NCI-H524 treated with DMSO at 0.1 percent for 48 hours (cell line): Measurements from ENCODE around the gene MRPS31.
"Not testable (repeated sequence)": the region's sequence is repeated elsewhere in the genome, so short reads cannot be mapped to it uniquely, and the experiment has no call there.

ENCODE experiments used
- DNase-seq: peaks from one replicate; lab custom pipeline; 2025; lab: John Stamatoyannopoulos, UW

The MRPS31 gene

DNA sequence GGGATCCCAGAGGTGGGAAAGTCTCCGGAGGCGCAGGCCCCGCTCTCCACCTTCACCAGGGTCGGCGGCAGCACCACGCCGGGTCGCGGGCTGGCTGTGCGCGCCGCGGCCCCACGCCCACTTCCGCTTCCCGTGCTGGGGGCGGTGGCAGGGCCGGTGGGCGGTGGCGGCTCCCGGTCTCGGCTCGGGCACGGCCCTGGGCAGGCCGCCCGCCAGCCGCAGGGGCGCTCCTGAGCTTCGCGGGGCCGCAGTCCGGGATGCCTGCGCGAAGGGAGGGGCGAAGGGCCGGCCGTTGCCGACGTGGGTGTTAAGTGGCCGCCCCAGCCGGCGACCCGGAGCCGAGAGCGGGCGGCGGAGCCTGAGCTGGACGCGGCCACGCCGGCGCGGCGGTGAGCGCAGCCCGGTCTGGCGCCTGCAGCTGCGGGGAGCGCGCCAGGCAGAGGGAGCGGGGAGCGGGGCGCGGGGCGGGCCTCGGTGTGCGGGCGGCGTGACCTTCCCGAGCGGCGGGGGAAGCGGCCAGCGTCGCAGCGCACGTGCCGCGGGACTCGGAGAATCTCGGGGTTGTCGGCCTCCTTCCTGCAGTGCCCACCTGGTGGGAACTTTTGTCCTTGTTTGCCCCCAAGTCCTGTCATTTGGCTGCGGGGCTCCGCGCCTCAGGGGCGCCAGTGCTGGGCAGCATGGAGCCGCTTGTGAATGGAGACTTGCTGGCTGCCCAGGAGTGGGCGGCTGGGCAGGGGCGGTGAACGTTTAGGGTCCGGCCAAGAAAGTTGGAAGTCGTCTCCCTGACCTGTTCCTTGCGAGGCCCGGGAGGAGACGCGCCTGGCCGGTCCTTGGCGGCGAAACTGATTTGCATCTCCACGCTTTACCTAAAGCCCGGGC, 18.5 kb upstream of the MRPS31 start, which contains the start of gene SLC25A15:
SLC25A15 (plus strand) TSS at position 337 of the 879 bp plus-strand sequence. CDS start 3,616 bp downstream, outside the sequence.
- DNase-seq: no peak

DNA sequence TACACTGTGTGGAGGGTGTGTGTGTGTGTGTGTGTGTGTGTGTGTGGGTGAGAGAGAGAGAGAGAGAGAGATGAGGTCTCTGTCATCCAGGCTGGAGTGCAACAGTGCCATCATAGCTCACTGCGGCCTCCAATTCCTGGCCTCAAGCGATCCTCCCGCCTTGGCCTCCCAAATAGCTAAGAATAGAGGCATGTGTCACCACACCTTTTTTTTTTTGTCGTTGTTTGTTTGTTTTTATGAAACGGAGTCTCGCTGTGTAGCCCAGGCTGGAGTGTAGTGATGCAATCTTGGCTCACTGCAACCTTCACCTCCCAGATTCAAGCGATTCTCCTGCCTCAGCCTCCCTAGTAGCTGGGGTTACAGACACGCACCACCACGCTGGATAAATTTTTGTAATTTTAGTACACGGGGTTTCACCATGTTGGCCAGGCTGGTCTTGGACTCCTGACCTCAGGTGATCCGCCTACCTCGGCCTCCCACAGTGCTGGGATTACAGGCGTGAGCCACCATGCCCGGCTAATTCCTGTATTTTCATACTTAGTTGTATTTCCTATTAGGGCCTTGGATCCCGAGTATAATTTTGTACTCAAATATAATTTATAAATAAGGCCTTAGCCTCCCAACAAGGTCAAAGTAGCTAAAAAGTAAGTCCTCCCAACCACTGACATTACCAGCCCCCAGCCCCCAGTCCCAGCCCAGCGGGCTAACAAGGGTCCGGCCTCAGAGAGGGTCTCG, 17.7 kb upstream of the MRPS31 start:
- not testable (repeated sequence) for DNase-seq

DNA sequence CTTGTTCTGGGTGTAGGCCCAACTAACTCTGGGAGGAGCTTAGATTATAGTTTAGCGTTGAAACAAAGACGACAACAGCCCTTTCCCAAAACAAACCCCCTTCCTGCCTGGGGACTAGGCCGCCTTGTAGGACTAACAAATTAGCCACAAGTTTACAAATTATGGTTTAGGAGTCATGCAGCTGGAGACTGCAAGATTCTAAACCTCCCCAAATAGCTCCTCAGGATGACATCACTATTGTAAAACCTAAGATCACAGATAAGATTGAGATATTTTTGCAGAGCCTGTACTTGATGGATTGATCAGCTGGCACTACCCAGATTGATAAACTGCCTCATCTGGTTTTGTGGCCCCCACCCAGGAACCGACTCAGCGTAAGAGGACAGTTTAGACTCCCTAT, 16.1 kb upstream of the MRPS31 start:
- DNase-seq: no peak

DNA sequence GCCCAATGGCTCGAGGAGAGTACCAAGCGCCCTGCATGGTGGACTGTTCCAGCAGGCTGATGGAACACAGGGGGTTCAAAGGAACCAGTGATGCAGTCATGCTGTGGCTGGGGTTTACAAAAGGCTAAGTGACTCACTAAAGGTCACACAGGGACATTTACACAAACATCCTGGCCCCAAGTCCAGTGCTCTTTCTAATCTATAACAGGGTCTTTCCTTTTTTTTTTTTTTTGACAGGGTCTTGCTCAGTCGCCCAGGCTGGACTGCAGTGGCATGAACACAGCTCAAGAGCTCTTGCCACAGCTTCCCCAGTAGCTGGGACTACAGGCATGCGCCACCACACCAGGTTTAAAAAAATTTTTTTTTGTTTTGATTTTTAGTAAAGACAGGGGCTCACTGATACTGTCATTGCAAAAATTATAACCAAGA, 15.6 kb upstream of the MRPS31 start:
- DNase-seq: no peak

DNA sequence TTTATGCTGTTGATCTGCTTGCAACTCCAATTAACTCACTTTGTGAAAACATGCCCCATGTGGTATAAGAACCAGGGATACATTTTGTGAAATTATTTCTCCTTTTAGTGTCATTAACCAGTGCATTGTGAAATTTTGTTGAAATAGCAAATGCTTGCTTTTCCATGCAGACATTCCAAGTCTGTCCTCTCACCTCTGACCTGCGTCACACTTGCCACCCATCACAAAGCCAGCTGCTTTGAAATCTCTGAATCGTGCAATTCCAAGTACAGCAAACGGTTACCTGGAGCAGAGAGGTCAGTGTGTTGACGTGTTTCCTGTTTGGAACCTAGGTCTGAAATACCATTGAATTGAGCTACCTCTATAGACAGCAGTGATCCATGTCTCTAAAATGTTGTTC, 13.6 kb upstream of the MRPS31 start:
- no peak for DNase-seq

DNA sequence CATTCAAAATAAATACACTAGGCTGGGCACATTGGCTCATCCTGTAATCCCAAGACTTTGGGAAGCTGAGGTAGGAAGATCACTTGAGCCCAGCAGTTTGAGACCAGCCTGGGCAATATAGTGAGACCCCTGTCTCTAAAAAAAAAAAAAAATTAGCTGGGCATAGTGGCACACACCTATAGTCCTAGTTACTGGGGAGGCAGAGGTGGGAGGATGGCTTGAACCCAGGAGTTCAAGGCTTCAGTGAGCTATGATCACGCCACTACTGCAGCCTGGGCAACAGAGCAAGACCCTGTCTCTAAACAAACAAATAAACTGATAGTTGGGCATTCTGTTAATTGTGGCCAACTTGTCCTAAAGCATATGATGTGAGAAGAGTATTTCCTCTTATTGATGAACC, 12.0 kb upstream of the MRPS31 start:
- DNase-seq: not testable (repeated sequence)

DNA sequence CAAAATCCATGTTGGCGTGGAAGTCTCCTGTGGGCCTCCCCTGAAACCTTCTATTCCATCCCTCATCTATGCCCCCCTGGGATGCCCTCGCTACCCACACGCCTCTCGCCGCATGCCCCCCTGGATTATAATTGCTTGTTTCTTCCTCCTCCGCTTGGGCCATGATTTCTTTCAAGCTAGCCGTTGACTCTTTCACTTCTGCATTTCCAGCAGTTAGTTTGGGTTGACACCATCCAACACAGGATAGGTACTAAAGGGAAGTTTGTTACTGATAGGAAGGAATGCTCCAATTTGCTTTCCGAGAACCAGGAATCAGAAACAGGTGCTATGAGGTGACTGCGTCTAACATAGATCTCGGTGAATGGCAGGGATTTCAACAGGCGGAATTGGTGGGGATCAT, 10.7 kb upstream of the MRPS31 start:
- DNase-seq: no peak

DNA sequence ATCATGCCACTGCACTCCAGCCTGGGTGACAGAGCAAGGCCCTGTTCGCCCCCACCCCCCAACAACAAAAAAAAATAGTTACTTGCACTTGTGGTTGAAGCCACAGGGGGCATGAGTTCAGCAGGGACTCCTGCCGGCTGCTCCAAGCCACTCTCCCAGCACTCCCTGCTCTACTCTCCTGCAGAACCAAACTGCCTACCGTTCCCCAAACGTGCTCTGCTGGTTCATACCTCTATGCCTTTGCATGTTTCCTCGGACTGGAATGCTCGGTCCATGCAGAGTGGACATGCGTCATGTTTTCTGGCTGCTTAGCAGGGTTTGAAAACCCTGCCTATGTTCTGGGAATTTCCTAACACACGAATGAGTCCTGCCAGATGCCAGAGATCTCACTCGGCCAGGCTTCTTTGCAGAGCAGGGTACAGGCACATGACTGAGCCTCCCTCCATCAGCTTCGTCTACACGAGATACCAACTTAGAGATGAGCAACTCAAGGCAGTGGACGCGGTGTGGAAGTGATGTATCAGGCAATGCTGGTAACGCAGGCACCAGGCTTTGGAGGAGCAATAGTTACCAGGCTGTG, 9.9 kb upstream of the MRPS31 start:
- DNase-seq: no peak

DNA sequence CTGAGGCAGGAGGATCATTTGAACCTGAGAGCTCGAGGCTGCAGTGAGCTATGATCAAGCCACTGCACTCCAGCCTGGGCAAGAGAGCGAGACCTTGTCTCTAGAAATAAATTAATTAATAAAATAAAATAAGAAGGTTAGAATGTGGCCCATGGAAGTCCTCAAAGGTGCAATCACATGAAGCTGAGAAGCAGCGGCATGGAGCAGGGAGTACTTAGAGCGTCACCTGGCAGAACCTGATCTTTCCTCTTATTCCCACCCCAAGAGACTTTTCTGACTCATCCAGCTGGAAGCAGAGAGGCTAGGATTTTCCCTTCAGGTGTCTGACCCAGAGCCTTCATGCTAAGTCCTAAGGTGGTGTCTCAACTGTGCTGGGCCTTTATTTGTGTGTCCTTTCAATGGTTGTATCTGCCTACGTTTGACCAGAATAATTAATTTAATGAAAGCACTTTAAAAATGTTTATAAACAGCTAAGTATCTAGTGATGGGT, 8.9 kb upstream of the MRPS31 start:
- DNase-seq: no peak

DNA sequence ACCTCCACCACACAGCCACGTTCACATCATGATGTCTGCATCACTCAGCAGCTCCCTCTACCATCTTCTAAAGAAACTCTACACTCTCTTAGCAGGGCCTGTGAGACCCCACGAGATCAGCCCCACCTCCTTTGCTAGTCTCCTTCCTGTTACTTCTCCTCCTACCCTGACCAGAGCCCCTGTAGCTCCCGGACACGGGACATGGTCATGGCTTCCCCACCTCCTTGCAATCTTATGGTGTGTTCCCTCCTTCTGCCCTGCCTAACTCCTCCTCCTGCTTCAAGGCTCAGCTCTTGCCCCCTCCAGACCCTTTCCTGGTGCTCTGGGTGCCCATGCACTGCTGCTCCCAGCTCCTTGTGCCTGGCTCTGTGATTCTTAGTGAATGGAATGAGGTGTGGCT, 8.1 kb upstream of the MRPS31 start:
- no peak for DNase-seq

DNA sequence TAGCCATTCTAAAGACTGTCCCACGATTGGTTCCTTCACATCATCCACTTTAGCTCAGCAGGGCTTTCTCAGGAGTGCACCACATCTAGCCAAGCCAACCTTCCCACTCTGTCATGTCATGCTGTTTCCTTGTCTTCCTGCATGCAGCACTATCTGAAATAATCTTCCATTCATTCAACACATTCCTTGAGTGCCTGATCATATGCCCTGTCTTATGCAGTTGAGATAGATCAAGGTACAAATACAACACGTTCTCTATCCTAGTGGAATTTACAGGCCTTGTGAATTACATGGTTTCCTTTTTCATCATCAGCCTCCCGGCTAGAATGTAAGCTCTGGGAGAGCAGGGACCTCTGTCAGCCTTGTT, 6.8 kb upstream of the MRPS31 start:
- DNase-seq: no peak

DNA sequence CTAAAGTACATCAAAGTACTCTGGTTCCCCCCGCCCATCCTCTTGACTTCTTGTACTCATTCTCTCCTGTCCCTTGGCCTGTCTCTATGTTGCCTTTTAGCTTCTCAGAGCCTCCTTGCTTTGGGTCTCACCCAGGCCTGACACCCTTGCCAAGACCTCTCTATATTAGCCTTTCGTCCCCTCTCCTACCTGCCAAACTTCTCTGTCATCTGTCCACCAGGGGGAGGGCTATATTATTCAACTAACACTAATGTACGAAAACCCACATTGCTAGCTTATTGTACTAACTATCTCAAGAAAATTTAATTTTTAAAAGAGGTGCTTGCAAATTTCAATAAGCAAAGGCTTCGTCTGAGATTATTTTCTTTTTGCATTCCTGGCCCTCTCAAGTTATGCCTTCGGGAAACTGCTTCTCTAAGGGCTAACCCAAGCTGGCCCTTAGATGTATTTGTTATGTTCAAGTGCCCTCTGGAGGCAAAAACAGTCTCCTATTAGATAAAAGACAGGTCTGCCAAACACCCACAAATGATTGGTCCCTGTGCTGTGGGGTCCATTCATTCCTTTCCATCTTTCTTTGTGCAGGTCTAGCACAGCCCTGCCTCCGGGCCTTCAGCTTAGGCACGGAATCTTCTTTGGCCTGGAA, 6.3 kb upstream of the MRPS31 start:
- DNase-seq: peak; percentile 46

DNA sequence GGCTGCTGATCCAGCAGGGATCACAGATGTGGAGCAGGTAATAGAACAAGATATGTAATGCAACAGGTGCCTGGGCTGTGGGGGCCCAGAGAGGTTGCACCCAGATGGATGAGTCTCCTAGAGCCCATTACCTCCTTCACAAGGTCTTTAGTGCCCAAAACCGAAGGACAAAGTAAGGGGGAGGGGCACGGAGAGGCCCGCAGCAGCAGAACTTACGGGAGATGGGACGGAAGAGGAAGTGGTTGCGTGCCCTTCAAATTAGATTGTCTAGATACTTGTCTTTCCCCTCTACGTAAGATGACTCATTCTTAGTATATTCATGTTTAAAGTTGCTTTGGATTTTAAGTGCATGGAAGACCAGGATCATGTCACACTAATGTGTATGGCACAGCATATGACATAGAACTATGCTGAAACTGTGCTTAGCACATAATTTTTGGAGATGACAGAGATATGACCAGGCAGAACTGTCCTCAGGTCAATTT, 5.7 kb upstream of the MRPS31 start:
- no peak for DNase-seq

DNA sequence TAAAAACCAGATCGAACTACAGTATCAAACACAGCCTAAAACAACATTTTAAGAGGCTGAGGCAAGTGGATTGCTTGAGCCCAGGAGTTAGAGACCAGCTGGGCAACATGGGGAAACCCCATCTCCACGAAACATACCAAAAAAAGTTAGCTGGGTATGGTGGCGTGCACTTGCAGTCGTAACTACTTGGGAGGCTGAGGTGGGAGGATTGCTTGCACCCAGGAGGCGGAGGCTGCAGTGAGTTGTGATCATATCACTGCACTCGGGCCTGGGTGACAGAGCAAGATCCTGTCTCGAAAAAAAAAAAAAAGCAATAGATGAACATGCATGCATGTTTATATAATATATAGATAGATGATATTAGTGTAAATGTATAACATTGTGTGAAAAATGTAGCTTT, 5.2 kb upstream of the MRPS31 start:
- DNase-seq: no peak

DNA sequence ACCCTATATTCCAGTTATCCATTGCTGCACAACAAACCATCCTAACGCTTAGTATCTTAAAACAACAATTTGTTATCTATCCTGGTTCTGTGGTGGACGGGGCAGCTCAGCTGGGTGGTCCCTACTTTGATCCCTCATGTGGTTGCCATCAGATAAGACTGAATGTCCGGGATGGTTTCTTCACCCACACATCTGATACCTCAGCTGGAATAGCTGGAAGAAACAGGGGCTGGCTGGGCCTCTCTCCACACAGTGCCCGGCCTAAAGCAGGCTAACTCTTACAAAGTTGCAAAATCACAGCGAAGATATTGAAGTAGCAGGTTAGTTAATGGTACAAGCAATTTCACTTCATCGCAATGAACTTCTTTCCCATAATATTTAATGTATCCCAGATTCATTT, 3.7 kb upstream of the MRPS31 start:
- DNase-seq: no peak

DNA sequence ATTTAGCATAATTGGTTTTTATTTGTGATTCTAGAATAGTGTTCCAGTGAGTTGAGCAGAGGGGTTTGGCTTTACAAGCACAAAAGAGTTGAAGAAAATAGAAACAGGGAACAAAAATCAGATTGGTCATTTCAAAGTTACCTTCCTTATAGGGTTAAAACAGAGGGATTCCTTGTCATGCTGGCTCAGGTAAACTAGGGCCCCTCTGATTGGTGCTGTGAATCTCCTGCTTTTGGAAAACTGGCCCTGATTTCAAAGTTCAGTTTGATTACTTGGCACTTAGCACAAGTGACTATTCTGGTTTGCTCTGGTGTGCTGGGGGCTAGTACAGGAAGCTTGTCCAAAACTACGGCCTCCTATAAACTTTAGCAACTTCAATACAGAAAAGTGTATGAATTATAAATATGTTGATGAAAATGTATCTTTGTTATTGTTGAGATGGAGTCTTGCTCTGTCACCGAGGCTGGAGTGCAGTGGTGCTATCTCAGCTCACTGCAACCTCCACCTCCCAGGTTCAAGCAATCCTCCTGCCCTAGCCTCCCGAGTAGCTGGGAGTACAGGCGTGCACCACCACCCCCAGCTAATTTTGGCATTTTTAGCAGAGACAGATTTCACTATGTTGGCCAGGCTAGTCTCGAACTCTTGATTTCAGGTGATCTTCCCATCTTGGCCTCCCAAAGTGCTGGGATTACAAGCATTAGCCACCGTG, 1.9 kb upstream of the MRPS31 start:
- no peak for DNase-seq

DNA sequence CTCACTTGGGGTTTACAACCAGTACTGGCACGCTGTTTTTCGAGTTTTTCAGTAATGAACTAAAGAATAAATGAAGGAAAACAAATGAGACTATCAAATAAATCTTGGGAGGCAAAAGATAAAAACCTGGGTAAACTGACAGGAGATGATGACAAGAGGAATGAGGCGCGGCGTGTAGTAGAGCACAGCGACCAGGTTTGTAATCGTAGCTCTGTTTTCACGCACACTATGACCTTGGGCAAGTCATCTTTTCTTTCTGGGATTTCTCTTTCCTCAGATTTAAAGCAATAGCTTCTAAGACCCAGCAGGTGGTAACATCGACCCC, 419 bp downstream of the MRPS31 start:
- DNase-seq: no peak

DNA sequence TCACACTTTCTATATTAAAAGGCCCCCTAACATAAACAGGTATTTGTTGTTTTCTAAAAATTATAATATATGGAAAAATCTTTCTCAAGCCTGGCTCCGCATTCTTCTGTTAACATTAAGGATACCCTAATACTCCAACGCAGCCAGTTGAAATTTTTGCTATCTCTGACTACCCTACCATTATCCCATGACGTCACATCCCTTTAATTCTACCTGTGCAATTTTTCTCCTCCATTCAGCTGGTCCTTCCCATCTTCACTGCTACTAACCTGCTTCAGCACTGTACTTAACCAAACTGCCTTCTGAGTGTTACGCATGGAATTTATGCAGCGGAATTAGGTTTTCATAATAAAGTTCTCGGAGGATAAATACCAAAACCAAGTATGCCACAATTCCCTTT, 1.0 kb downstream of the MRPS31 start:
- no peak for DNase-seq

DNA sequence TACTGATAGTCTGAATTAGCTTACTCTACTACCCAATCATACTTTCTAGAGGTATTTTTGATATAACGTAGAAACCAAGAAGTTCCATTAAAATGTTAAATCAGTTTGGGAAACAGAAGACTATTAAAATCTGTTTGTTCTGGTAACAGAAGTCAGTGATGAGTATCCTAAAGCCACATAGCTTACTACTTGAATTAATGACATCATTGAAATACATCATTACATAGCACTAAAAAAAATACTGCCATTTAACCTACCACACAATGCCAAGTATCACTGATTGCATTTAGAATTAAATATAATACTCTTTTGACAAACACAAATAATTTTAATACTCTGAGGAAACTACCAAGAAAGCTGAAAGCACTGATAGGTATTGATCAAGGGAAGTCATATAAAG, 5.4 kb downstream of the MRPS31 start:
- DNase-seq: no peak

DNA sequence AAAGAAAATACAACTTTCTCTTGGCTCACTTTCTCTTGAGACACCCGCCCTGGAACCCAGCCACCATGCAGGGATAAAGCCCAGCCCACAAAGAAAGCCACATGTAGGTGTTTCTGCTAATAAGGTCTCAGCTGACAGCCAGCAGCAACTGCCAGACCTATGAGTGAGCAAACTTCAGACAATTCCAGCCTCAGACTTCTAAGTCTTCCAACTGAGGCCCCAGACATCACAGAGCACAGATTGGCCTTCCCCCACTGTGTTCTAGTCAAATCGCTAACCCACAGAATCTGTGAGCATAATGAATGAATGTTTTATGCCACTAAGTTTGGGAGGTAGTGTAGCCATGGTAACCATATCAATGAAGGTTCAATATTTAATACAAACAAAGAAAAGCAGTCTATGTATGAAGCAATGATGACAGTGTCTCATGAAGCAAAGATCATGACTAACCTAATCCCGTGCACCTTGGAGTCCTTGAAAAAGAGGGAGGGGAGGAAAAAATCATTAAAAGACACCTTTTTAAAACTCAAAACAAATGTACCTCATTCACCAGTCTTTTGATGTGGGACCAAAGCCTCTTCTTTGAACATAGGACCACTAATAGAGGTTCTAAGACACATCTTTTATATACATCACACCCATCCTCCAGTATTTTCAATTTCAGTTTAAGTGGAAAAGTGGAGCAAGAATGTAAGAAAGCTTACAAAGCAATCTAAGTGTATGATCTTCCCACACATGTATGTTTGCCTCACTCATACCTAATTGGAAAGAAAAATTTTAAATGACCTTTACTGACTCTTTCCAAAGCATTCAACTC, 6.2 kb downstream of the MRPS31 start:
- DNase-seq: no peak

DNA sequence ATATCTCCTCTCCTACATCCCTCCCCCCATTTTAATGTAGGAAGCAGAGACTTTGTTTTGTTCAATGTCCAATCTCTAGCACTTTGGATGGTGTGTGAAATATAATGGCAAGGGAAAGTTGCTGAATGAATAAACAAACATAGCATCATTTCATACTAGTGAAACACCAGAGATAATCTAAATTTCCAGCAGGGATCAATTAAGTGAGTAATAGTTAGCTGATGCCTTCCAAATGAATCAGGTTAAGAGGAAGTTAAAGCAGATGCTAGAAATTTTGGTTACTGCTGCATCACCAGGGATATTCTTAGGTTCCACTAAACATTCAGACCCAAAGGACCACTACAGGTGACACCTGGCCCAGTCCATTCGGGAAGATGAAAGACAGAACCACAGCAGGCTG, 8.1 kb downstream of the MRPS31 start:
- no peak for DNase-seq
